HG02642 (cell line): ENCODE data around the gene UBE2E2.

ENCODE experiments used
- ATAC-seq: cut with Tn5 transposase; IDR thresholded peaks from one replicate; pipeline ENCODE4 v1.9.1; 2021; ENCODE audit warnings: mild to moderate bottlenecking; ENCODE audit not compliant: unreplicated experiment, poor library complexity

Gene UBE2E2

DNA sequence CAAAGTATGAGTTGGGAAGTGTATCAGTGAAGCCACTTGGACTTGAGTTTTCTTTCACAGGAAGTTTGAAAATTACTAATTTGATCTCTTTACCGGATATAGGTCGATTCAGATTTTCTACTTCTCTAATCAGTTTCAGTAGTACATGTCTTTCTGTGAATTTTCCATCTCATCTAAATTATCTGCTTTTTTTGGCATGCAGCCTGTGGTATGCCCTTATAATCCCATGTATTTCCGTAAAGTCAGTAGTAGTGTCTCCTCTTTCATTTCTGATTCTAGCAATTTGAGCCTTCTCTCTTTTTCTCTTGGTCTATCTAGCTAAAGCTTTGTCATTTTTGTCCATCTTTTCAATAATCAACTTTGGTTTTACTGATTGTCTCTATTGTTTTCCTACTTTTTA lies 434.2 kb downstream of the UBE2E2 start:
- ATAC-seq = no peak

DNA sequence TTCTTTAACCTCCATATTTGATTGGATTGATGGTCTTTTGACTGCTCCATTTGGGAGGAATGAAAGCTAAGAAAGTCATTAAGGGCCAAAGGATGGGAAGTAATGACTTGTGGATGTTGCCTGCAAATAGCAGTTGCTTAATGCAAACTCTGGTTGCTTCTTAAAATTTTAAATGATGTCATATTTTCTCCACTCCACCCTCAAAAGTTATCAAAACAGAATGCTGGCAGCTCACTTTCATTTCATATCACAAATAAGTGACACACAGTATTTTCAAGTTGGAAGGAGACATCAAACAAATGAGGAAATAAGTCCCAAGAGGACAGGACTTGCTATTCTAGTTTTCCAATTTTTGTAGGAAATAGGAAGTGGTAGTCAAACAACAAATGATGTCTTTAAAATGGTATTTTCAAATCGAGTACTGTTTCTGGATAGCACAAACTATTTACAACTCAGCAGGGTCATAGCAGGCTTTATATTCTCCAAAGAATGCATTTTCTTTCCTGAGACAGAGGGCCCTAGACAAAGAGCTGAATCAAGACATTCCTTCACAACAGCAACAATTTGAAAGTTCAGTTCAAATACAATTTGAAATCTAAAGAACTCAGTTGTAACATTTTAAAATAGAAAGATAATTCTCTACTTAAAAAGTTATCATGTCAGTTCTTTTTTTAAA lies 437.5 kb downstream of the UBE2E2 start:
- no peak for ATAC-seq
